HG03558 (cell line): ENCODE data around the gene PPP1R3D.
"Not testable (repeated sequence)": the region's sequence is repeated elsewhere in the genome, so short reads cannot be mapped to it uniquely, and the experiment has no call there.

Experiments
- ATAC-seq: cut with Tn5 transposase; IDR thresholded peaks from one replicate; pipeline ENCODE4 v1.9.1; 2021; ENCODE audit warnings: moderate number of reproducible peaks; ENCODE audit not compliant: unreplicated experiment; ENCODE audit errors: extremely low read depth

The PPP1R3D gene

DNA sequence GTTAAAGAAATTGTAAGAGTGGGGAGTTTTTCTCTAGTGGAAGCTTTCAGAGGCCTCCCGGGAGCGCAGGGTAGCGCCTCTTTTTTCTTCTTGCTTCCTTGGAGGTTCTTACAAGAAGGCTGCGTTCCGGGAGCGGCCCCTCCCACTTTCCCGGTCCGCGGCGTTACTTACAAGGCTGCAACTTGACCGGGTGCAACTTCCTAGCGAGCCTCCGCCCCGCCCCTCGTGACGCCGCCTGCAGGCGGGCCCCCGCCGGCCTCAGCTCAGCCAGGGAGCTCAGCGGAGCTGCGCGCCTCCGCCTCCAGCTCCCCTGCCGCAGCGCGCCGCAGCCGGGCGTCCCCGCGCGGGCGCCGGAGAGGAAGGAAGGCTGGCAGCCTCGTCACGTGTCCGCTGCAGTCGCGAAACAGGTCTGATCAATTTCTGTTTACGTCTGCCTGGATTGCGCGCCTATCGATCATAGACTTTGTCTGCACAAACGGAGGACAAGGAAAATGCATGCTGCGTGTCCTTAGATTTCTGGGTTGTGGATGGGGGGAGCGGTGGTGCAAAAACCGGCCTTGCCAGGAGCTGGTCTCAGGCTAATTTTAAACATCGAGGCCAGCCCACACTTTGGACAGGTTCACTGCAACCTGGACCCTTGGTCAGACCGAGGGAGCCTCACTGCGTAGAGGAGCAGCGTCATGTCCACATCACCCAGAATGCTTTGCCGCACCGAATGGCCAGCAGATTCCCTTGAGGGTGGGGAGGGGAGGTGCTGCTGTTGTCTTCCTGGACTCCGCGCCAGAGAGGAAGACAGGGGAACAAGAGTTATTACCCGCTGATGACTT, at the start of gene PPP1R3D, which contains the start of gene FAM217B:
TSS of gene PPP1R3D (minus strand) at position 177 of the 827 bp plus-strand sequence. CDS start 374 bp downstream, outside the sequence.
TSS of gene FAM217B (plus strand) at position 261 of the 827 bp plus-strand sequence. CDS start 3,555 bp downstream, outside the sequence.
- peak; percentile 87 for ATAC-seq

- no peak for ATAC-seq
Measured at GRCh38 chr20:59988141-59988540, 48.0 kb upstream of the PPP1R3D start.

DNA sequence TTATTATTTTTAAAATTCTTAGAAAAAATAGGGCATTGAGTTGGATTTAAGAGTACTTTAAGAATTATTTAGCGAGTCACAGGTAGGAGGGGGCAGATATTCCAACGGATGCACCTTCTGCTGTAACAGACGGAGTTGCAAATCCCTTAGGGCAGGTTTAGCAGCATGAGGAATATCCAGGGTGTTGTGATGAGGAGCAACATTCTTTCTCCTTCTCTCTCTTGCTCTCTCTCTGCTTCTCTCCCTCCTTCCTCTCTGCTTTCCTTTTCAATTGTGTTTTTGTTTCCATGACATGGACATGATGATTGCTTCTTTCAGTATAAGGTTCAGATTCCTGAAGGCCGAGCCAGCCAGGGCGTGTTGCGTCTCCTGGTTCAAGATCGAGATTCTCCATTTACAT, 47.0 kb upstream of the PPP1R3D start:
- no peak for ATAC-seq

GRCh38 chr20:59985864-59986263, 45.8 kb upstream of the PPP1R3D start:
- ATAC-seq, result no peak

- ATAC-seq, result no peak
Measured at GRCh38 chr20:59985164-59985563, 45.1 kb upstream of the PPP1R3D start.

DNA sequence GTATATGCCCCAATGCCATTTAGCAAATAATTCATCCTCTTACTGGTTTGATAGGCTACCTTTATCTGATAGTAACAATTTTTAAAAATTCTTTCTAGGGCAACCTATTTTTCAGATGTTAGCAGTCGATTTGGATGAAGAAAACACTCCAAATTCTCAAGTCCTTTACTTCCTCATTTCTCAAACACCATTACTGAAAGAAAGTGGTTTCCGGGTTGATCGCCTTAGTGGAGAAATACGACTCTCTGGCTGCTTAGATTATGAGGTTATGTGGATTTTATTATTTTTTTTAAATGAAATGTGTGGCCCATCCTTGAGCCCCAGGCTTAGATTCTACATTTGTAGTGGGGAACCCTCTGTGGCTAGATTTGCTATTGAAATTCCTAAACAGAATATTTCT, 44.4 kb upstream of the PPP1R3D start:
- no peak for ATAC-seq

- no peak for ATAC-seq
Measured at GRCh38 chr20:59983076-59983475, 43.0 kb upstream of the PPP1R3D start.

- ATAC-seq, result no peak
Measured at GRCh38 chr20:59977086-59977485, 37.0 kb upstream of the PPP1R3D start.

GRCh38 chr20:59976156-59976782, 36.2 kb upstream of the PPP1R3D start:
- no peak for ATAC-seq

GRCh38 chr20:59972037-59972801, 32.1 kb upstream of the PPP1R3D start:
- no peak for ATAC-seq

DNA sequence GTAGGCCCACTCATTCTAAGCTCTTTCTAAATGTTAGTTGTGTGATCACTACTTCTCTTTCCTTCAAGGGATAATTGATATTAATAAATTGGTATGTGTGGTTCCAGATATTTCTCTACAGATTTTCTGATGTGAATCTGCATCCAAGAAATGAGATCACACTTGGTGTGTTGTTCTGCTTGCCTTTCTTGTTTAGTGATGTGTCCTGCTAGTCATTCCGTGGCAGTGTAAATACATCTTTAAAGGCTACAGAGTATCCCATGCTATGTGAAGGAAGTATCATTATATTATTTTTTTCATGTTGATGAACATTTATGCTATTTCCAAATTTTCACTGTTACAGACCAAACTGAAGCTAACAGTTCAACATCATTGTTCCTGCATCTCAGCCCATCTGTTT, 31.3 kb upstream of the PPP1R3D start:
- ATAC-seq, result no peak

- ATAC-seq, result no peak
Measured at GRCh38 chr20:59966428-59966827, 26.3 kb upstream of the PPP1R3D start.

- no peak for ATAC-seq
Measured at GRCh38 chr20:59962155-59962554, 22.1 kb upstream of the PPP1R3D start.

DNA sequence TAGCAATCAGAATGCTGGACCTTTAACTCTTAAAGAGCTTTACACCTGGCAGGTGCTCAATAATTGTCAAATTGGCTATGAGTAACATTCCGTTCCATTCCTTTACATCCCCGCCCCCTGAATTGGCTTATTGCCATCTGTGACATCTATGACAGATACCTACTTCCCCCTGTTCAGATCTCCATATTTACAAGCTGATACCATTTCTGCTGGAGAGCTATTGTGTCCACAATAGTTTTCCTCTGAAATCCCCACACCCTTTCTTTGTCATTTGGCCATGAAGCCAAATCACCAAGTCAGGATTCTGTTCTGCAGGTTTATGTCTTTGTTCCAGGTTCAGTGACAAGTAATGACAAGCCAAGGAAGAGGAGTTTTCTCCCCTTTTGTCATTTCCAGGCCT, 21.3 kb upstream of the PPP1R3D start:
- no peak for ATAC-seq

- no peak for ATAC-seq
Measured at GRCh38 chr20:59958626-59959025, 18.5 kb upstream of the PPP1R3D start.

DNA sequence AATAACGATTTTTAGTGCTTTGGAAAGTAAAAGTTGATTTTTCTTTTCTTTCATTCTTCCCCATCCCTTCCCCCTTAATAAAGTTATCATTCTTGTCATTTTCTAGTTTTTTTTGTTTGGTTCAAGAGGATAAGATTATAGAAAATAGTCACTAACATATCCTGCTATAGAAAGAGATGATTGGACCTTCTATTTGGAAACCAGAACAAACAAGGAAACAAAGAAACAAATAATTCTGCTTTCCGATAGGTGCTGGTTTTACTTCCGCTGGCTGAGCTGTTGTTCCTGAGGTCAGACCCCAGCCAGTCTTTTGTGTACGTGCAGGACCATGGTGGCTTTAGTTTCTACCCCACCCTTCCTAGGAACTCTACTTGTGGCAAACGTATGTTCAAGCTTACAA, 18.0 kb upstream of the PPP1R3D start, which contains the start of gene CDH26:
TSS of gene CDH26 (plus strand) at position 301 of the 400 bp plus-strand sequence. CDS start 304 bp downstream, outside the sequence.
- ATAC-seq, result no peak

DNA sequence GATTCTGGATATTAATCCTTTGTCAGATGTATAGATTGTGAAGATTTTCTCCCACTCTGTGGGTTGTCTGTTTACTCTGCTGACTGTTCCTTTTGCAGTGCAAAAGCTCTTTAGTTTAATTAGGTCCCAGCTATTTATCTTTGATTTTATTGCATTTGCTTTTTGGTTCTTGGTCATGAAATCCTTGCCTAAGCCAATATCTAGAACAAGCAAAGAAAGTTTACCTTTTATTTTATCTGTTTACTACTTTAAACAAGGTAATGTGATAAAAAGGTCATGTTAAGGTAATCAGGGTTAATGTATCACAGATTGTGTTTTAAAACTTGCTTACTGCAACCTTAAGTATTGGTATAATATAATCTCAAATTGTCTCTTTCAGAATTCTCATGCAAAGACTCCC, 17.5 kb upstream of the PPP1R3D start:
- ATAC-seq, result not testable (repeated sequence)

- no peak for ATAC-seq
Measured at GRCh38 chr20:59955131-59955796, 15.2 kb upstream of the PPP1R3D start.

DNA sequence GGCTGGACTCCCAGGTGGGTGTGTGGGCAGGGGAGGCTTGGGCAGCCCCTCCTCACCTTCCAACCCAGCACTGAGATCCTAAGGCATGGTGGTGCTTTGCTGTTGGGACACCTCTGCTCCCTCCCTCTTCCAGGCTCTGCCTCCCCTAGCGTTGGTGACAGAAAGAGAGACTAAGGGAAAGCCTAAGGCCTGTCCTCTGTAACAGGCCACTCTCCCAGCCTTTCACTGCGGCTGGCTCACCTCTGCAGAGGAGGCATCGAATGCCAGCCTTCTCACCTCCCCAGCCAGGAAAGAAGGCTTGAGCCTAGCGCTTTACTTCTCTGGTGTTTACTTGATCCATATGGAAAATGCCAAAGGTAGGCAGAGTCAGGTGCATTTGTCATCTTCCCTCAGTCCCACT, 14.6 kb upstream of the PPP1R3D start:
- ATAC-seq, result no peak

- ATAC-seq, result no peak
Measured at GRCh38 chr20:59949911-59950310, 9.8 kb upstream of the PPP1R3D start.
